GM19240 (cell line): ENCODE data around the gene FAM20A.

Experiments used
- DNase-seq: peaks from one replicate; pipeline ENCODE4 v3.0.0; 2011; ENCODE audit warnings: low spot score; ENCODE audit not compliant: insufficient read length

The FAM20A gene

GRCh38 chr17:68610554-68610953 is 9.4 kb upstream of the FAM20A start:
- no peak for DNase-seq

- DNase-seq: no peak
Measured at GRCh38 chr17:68608515-68609130, 7.5 kb upstream of the FAM20A start.

- DNase-seq: no peak
Measured at GRCh38 chr17:68606451-68607307, 5.5 kb upstream of the FAM20A start.

GRCh38 chr17:68605914-68606313 is 4.7 kb upstream of the FAM20A start:
- no peak for DNase-seq

- no peak for DNase-seq
Measured at GRCh38 chr17:68603656-68604055, 2.5 kb upstream of the FAM20A start.

GRCh38 chr17:68603027-68603426 is 1.9 kb upstream of the FAM20A start:
- DNase-seq: no peak

- no peak for DNase-seq
Measured at GRCh38 chr17:68602289-68602688, 1.1 kb upstream of the FAM20A start.

- DNase-seq: no peak
Measured at GRCh38 chr17:68601565-68602288, 560 bp upstream of the FAM20A start.

GRCh38 chr17:68600067-68600930 is 868 bp downstream of the FAM20A start:
- DNase-seq: no peak

- no peak for DNase-seq
Measured at GRCh38 chr17:68599552-68600066, 1.6 kb downstream of the FAM20A start.

- DNase-seq: no peak
Measured at GRCh38 chr17:68599091-68599490, 2.1 kb downstream of the FAM20A start.

GRCh38 chr17:68598545-68598961 is 2.6 kb downstream of the FAM20A start:
- DNase-seq: no peak

- no peak for DNase-seq
Measured at GRCh38 chr17:68598074-68598473, 3.1 kb downstream of the FAM20A start.

GRCh38 chr17:68596411-68596945 is 4.7 kb downstream of the FAM20A start:
- DNase-seq: no peak

GRCh38 chr17:68595986-68596385 is 5.2 kb downstream of the FAM20A start:
- DNase-seq: no peak

- no peak for DNase-seq
Measured at GRCh38 chr17:68595496-68595895, 5.7 kb downstream of the FAM20A start.

- no peak for DNase-seq
Measured at GRCh38 chr17:68594552-68594951, 6.6 kb downstream of the FAM20A start.

- DNase-seq: no peak
Measured at GRCh38 chr17:68592682-68593641, 8.2 kb downstream of the FAM20A start.

- DNase-seq: no peak
Measured at GRCh38 chr17:68592009-68592408, 9.2 kb downstream of the FAM20A start.

GRCh38 chr17:68591583-68591982 is 9.6 kb downstream of the FAM20A start:
- DNase-seq: no peak
